IMR-90 (cell line): ENCODE results near the gene KDM4B. TPM values are rescaled to one million over a fixed set of nuclear protein-coding genes. Genes with fewer than 3 reads are reported as not detected.

Experiments used
- ATAC-seq: fragments of 200-7000 bp; cut with Tn5 transposase; 2 replicates; pipeline ENCODE4 v1.9.1; 2020; ENCODE audit warnings: low read depth, mild to moderate bottlenecking, moderate library complexity
- BruUV-seq: library from RNA; stranded (reverse); fragments of 400-500 nt; replicated peaks from 2 replicates; lab custom pipeline; 2021; lab: Mats Ljungman, UMichigan
- CTCF ChIA-PET: fragments of 300-600 bp; formaldehyde crosslinking; extraction: SDS; loops from one replicate; lab custom pipeline; 2021; ENCODE audit warnings: antibody characterized with exemption; lab: Yijun Ruan, JAX
- POLR2A ChIA-PET: fragments of 300-600 bp; sonication (Branson Sonifier 250); formaldehyde crosslinking; loops from one replicate; lab custom pipeline; 2022; ENCODE audit warnings: antibody characterized with exemption; ENCODE audit not compliant: unreplicated experiment; lab: Charles Lee
- DNase-seq: peaks from one replicate; pipeline ENCODE4 v3.0.0; 2013
- H2AFZ ChIP-seq: replicated peaks from 2 replicates; pipeline ENCODE3; 2013; ENCODE audit warnings: low read length, mild to moderate bottlenecking; ENCODE audit not compliant: poor library complexity
- H2AK5ac ChIP-seq: 2 replicates; pipeline ENCODE4 v1.6.1; 2013; ENCODE audit warnings: low read depth, low read length, inconsistent platforms
- H2AK9ac ChIP-seq: replicated peaks from 2 replicates; pipeline ENCODE3; 2013; ENCODE audit warnings: mild to moderate bottlenecking, low read depth, low read length, moderate library complexity; ENCODE audit not compliant: poor library complexity
- H2BK120ac ChIP-seq: 2 replicates; pipeline ENCODE4 v1.6.1; 2013; ENCODE audit warnings: low read depth, low read length, inconsistent platforms
- H2BK15ac ChIP-seq: 3 replicates; pipeline ENCODE4 v1.6.1; 2013; ENCODE audit warnings: low read depth, low read length, inconsistent platforms
- H2BK20ac ChIP-seq: 2 replicates; pipeline ENCODE4 v1.6.1; 2013; ENCODE audit warnings: low read depth, mild to moderate bottlenecking, inconsistent platforms, low read length, moderate library complexity
- H2BK5ac ChIP-seq: 2 replicates; pipeline ENCODE4 v1.6.1; 2013; ENCODE audit warnings: mild to moderate bottlenecking, low read depth, low read length, inconsistent platforms; ENCODE audit not compliant: poor library complexity, severe bottlenecking
- H3K14ac ChIP-seq: replicated peaks from 2 replicates; pipeline ENCODE4 v1.6.1; 2013; ENCODE audit warnings: low read depth, low read length, inconsistent platforms
- H3K18ac ChIP-seq: 2 replicates; pipeline ENCODE4 v1.6.1; 2013; ENCODE audit warnings: low read depth, low read length, control low read depth
- H3K23ac ChIP-seq: 2 replicates; pipeline ENCODE4 v1.6.1; 2013; ENCODE audit warnings: low read depth, low read length, inconsistent platforms
- H3K27ac ChIP-seq: 2 replicates; pipeline ENCODE4 v1.5.1; 2013; ENCODE audit warnings: mild to moderate bottlenecking, control low read depth, low read length; ENCODE audit not compliant: insufficient read depth
- H3K27me3 ChIP-seq: 2 replicates; pipeline ENCODE4 v1.6.1; 2013; ENCODE audit warnings: low read length; ENCODE audit not compliant: control insufficient read depth, insufficient read depth
- H3K36me3 ChIP-seq: 2 replicates; pipeline ENCODE4 v1.6.1; 2013; ENCODE audit warnings: low read length, mixed read lengths; ENCODE audit not compliant: control insufficient read depth, insufficient read depth
- H3K4ac ChIP-seq: 2 replicates; pipeline ENCODE4 v1.6.1; 2013; ENCODE audit warnings: low read depth, low read length, inconsistent platforms
- H3K4me1 ChIP-seq: 2 replicates; pipeline ENCODE4 v1.6.1; 2013; ENCODE audit warnings: low read length, mixed read lengths; ENCODE audit not compliant: control insufficient read depth, insufficient read depth
- H3K4me2 ChIP-seq: 2 replicates; pipeline ENCODE4 v1.6.1; 2013; ENCODE audit warnings: low read depth, mild to moderate bottlenecking, control low read depth, low read length, moderate library complexity
- H3K4me3 ChIP-seq: 2 replicates; pipeline ENCODE4 v1.5.1; 2013; ENCODE audit warnings: low read depth, mild to moderate bottlenecking, control low read depth, low read length, moderate library complexity; ENCODE audit not compliant: insufficient read depth
- H3K56ac ChIP-seq: 2 replicates; pipeline ENCODE4 v1.6.1; 2013; ENCODE audit warnings: low read length, inconsistent platforms; ENCODE audit not compliant: insufficient read depth; ENCODE audit errors: extremely low read depth
- H3K79me1 ChIP-seq, 2 experiments: 2 replicates each; pipeline ENCODE4 v1.6.1; 2013; ENCODE audit warnings: low read length in 2 of 2, inconsistent platforms in 1 of 2, low read depth in 1 of 2
- H3K9ac ChIP-seq: 2 replicates; pipeline ENCODE4 v1.6.1; 2013; ENCODE audit warnings: low read depth, low read length, control low read depth
- H3K9me1 ChIP-seq: 2 replicates; pipeline ENCODE4 v1.6.1; 2013; ENCODE audit warnings: low read length, inconsistent platforms; ENCODE audit not compliant: insufficient read depth
- H3K9me3 ChIP-seq: 2 replicates; pipeline ENCODE4 v1.6.1; 2013; ENCODE audit warnings: low read length; ENCODE audit not compliant: control insufficient read depth, insufficient read depth
- H4K20me1 ChIP-seq: 2 replicates; pipeline ENCODE4 v1.6.1; 2013; ENCODE audit warnings: low read length, inconsistent platforms; ENCODE audit not compliant: insufficient read depth
- H4K5ac ChIP-seq: 2 replicates; pipeline ENCODE4 v1.6.1; 2013; ENCODE audit warnings: mild to moderate bottlenecking, low read depth, low read length, control low read depth
- H4K8ac ChIP-seq, 2 experiments: 2 replicates each; pipeline ENCODE4 v1.6.1; 2013; ENCODE audit warnings: low read depth in 2 of 2, low read length in 2 of 2, control low read depth in 1 of 2, inconsistent platforms in 1 of 2
- H4K91ac ChIP-seq: 2 replicates; pipeline ENCODE4 v1.6.1; 2013; ENCODE audit warnings: low read depth, low read length, inconsistent platforms; ENCODE audit not compliant: insufficient read depth
- BHLHE40 ChIP-seq: fragments of 150-350 bp; IDR thresholded peaks from 2 replicates; pipeline ENCODE4 v1.6.1; 2016; ENCODE audit warnings: mild to moderate bottlenecking, low read depth, low read length
- CHD1 ChIP-seq: IDR thresholded peaks from 2 replicates; pipeline ENCODE4 v1.6.1; 2012; ENCODE audit warnings: low read depth, low read length, improper control_type of control experiment
- MAFK ChIP-seq: IDR thresholded peaks from 2 replicates; pipeline ENCODE4 v1.6.1; 2012; ENCODE audit warnings: low read depth, low read length, improper control_type of control experiment
- MAZ ChIP-seq: IDR thresholded peaks from 2 replicates; pipeline ENCODE4 v1.6.1; 2012; ENCODE audit warnings: low read depth, mild to moderate bottlenecking, low read length, improper control_type of control experiment, moderate library complexity, borderline replicate concordance
- MXI1 ChIP-seq: IDR thresholded peaks from 2 replicates; pipeline ENCODE4 v1.6.1; 2012; ENCODE audit warnings: low read depth, mild to moderate bottlenecking, low read length, moderate library complexity, borderline replicate concordance
- NFE2L2 ChIP-seq: fragments of 150-350 bp; IDR thresholded peaks from 2 replicates; pipeline ENCODE4 v1.6.1; 2016; ENCODE audit warnings: low read depth, mild to moderate bottlenecking, low read length
- RAD21 ChIP-seq: IDR thresholded peaks from 2 replicates; pipeline ENCODE4 v1.6.1; 2012; ENCODE audit warnings: low read length, improper control_type of control experiment
- RCOR1 ChIP-seq: IDR thresholded peaks from 2 replicates; pipeline ENCODE4 v1.6.1; 2012; ENCODE audit warnings: mild to moderate bottlenecking, low read length, improper control_type of control experiment; ENCODE audit not compliant: insufficient replicate concordance
- RFX5 ChIP-seq: IDR thresholded peaks from 2 replicates; pipeline ENCODE4 v1.8.0; 2012; ENCODE audit warnings: low read depth, mild to moderate bottlenecking, low read length, moderate library complexity
- SMC3 ChIP-seq: fragments of 150-350 bp; IDR thresholded peaks from 2 replicates; pipeline ENCODE4 v1.6.1; 2016; ENCODE audit warnings: low read depth, mild to moderate bottlenecking, antibody characterized with exemption, low read length, moderate library complexity
- WGBS, 2 experiments: methylation state at CpG; one replicate each; pipeline versions ENCODE4 v1.1.5 to v1.1.7; 2013; ENCODE audit warnings: missing lambda C conversion rate in 2 of 2; ENCODE audit not compliant: insufficient read length in 1 of 2; ENCODE audit errors: extremely low coverage in 2 of 2; 5-methylcytosine and 5-hydroxymethylcytosine counted together
- dilution Hi-C: fragments of 300-500 bp; cut with HindIII; formaldehyde crosslinking; loops from one replicate; pipeline ENCODE4 v1.14.3; 2018; ENCODE audit warnings: low sequenced_read_pairs; ENCODE audit not compliant: unreplicated experiment
- in situ Hi-C: fragments of 300-500 bp; cut with MboI; formaldehyde crosslinking; loops from 3 replicates; pipeline ENCODE4 v1.14.3; 2019; ENCODE audit warnings: low sequenced_read_pairs, inconsistent platforms, mixed read lengths
- intact Hi-C: fragments of 100-400 bp; cut with micrococcal nuclease; formaldehyde crosslinking; loops from 2 replicates; pipeline ENCODE4 v1.10.0; 2022
- polyA plus RNA-seq, 3 experiments: library from polyadenylated mRNA; depleted of rRNA; stranded (reverse); fragments of >200 nt; gene quantifications; 2 replicates each; pipeline ENCODE4 v1.2.3, GENCODE V29; 2012; ENCODE audit warnings: low replicate concordance in 1 of 3
- total RNA-seq: library from RNA; depleted of rRNA; stranded (reverse); fragments of >200 nt; gene quantifications from 2 replicates; pipeline ENCODE4 v1.2.3, GENCODE V29; 2012
- TF ChIP-seq, protein P1 (sequence below): fragments of 150-350 bp; IDR thresholded peaks from 2 replicates; pipeline ENCODE4 v1.6.1; 2017; ENCODE audit warnings: mild to moderate bottlenecking, antibody characterized with exemption, low read length, low read depth
- TF ChIP-seq, protein P2 (sequence below): fragments of 150-350 bp; IDR thresholded peaks from 2 replicates; pipeline ENCODE4 v1.6.1; 2016; ENCODE audit warnings: low read depth, mild to moderate bottlenecking, low read length, moderate library complexity, borderline replicate concordance
- TF ChIP-seq, protein P3 (sequence below): conservative IDR thresholded peaks from 2 replicates; pipeline ENCODE4 v1.5.1; 2012; ENCODE audit warnings: mild to moderate bottlenecking, low read depth, low read length, improper control_type of control experiment

The KDM4B gene
- total and polyA plus RNA-seq, 2 of the 4 experiments (the other 2 are of a cell fraction): 5.0 to 17.9 TPM

DNA sequence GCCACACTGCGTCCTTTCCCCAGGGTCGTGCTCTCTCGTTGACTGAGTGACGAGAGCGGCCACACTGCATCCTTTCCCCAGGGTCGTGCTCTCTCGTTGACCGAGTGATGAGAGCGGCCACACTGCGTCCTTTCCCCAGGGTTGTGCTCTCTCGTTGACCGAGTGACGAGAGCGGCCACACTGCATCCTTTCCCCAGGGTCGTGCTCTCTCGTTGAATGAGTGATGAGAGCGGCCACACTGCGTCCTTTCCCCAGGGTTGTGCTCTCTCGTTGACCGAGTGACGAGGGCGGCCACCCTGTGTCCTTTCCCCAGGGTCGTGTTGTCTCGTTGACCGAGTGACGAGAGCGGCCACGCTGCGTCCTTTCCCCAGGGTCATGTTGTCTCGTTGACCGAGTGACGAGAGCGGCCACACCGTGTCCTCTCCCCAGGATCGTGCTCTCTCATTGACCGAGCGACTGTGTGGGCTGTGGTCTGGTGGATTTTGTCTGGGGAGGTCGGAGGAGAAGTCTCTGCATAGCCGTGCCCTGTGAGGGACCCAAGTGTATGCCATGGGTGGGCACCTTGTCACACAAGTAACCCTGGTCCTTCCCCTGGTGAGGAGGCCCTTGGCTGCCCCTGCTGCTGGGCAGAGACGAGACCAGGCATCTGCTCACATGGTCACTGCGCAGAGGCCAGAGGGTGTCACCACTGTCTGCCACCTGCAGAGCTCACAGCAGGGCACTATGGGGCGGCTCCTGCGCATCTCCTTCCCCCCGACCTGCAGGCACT, 107.7 kb downstream of the KDM4B start:
- H4K20me1 ChIP-seq: peaks cover 26% of the 10 kb centered on the region
- H4K91ac ChIP-seq: no peak overlapping the region
- no peak overlapping the region for H2AK5ac ChIP-seq
- ATAC-seq: no peak
- no peak overlapping the region for H3K23ac ChIP-seq
- H3K4ac ChIP-seq: no peak overlapping the region
- H4K5ac ChIP-seq: no peak overlapping the region
- CTCF ChIA-PET: no interaction called here
- H3K18ac ChIP-seq: no peak overlapping the region
- DNase-seq: no peak
- dilution Hi-C loops: no loop called here
- in situ Hi-C loops: no loop called here
- no peak overlapping the region for H2BK120ac ChIP-seq
- H4K8ac ChIP-seq: no peak overlapping the region
- H3K27ac ChIP-seq: no peak overlapping the region
- no peaks in the 10 kb centered on the region for H3K4me1 ChIP-seq
- no peak overlapping the region for H3K4me3 ChIP-seq
- POLR2A ChIA-PET: no interaction called here
- H3K9ac ChIP-seq: no peak overlapping the region
- WGBS, 2 experiments: 90% methylated on average over 17 of the region's 44 CpGs; no CpG with 5 or more reads in 1 of the 2 experiments
- H3K56ac ChIP-seq: no peak overlapping the region
- no peaks in the 10 kb centered on the region for H3K27me3 ChIP-seq
- peaks cover 71% of the 10 kb centered on the region for H3K36me3 ChIP-seq
- no peak overlapping the region for H3K14ac ChIP-seq
- BruUV-seq: no TSS peak
- peaks cover 3 to 12% of the 10 kb centered on the region in 2 experiments; a peak in 2 of 4 replicates for H3K79me1 ChIP-seq
- H3K9me1 ChIP-seq: 0 out of 2 replicates have a peak, but pooled peaks cover 3% of the 10 kb centered on the region
- H2BK15ac ChIP-seq: no peak overlapping the region
- no peak overlapping the region for H2AFZ ChIP-seq
- H3K9me3 ChIP-seq: no peaks in the 10 kb centered on the region
- H2BK20ac ChIP-seq: no peak overlapping the region
- intact Hi-C loops: no loop called here
- TF ChIP-seq, protein P1, sequence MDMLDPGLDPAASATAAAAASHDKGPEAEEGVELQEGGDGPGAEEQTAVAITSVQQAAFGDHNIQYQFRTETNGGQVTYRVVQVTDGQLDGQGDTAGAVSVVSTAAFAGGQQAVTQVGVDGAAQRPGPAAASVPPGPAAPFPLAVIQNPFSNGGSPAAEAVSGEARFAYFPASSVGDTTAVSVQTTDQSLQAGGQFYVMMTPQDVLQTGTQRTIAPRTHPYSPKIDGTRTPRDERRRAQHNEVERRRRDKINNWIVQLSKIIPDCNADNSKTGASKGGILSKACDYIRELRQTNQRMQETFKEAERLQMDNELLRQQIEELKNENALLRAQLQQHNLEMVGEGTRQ: no peak
- TF ChIP-seq, protein P2, sequence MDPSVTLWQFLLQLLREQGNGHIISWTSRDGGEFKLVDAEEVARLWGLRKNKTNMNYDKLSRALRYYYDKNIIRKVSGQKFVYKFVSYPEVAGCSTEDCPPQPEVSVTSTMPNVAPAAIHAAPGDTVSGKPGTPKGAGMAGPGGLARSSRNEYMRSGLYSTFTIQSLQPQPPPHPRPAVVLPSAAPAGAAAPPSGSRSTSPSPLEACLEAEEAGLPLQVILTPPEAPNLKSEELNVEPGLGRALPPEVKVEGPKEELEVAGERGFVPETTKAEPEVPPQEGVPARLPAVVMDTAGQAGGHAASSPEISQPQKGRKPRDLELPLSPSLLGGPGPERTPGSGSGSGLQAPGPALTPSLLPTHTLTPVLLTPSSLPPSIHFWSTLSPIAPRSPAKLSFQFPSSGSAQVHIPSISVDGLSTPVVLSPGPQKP: no peak
- TF ChIP-seq MXI1 (no peak), MAFK (no peak), MAZ (no peak), RAD21 (no peak), RCOR1 (no peak), NFE2L2 (no peak), RFX5 (no peak), SMC3 (no peak), CHD1 (no peak), BHLHE40 (no peak)
- TF ChIP-seq, protein P3, sequence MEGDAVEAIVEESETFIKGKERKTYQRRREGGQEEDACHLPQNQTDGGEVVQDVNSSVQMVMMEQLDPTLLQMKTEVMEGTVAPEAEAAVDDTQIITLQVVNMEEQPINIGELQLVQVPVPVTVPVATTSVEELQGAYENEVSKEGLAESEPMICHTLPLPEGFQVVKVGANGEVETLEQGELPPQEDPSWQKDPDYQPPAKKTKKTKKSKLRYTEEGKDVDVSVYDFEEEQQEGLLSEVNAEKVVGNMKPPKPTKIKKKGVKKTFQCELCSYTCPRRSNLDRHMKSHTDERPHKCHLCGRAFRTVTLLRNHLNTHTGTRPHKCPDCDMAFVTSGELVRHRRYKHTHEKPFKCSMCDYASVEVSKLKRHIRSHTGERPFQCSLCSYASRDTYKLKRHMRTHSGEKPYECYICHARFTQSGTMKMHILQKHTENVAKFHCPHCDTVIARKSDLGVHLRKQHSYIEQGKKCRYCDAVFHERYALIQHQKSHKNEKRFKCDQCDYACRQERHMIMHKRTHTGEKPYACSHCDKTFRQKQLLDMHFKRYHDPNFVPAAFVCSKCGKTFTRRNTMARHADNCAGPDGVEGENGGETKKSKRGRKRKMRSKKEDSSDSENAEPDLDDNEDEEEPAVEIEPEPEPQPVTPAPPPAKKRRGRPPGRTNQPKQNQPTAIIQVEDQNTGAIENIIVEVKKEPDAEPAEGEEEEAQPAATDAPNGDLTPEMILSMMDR: no peak
- H3K4me2 ChIP-seq: no peak overlapping the region
- H2BK5ac ChIP-seq: no peak overlapping the region
- no peak overlapping the region for H2AK9ac ChIP-seq
